Nephron progenitor cell (in vitro differentiated cells): ENCODE measurements around the gene KIAA0586.

Experiments used
- DNase-seq: peaks from one replicate; pipeline ENCODE4 v3.0.0; 2021
- H3K27ac Mint-ChIP-seq: 2 replicates; pipeline ENCODE4 v1.8.0; 2021; ENCODE audit warnings: mild to moderate bottlenecking, moderate library complexity, mixed read lengths
- H3K27me3 Mint-ChIP-seq: 2 replicates; pipeline ENCODE4 v1.8.0; 2021; ENCODE audit warnings: mild to moderate bottlenecking, low read depth, mixed read lengths; ENCODE audit not compliant: poor library complexity
- H3K36me3 Mint-ChIP-seq: 2 replicates; pipeline ENCODE4 v1.8.0; 2021; ENCODE audit warnings: low read depth, mixed read lengths
- H3K4me1 Mint-ChIP-seq: 2 replicates; pipeline ENCODE4 v1.8.0; 2021; ENCODE audit warnings: mixed read lengths
- H3K4me3 Mint-ChIP-seq: 2 replicates; pipeline ENCODE4 v1.8.0; 2021; ENCODE audit warnings: mild to moderate bottlenecking, moderate library complexity, mixed read lengths
- H3K9me3 Mint-ChIP-seq: 2 replicates; pipeline ENCODE4 v1.8.0; 2021; ENCODE audit warnings: mild to moderate bottlenecking, moderate library complexity, mixed read lengths
- TF ChIP-seq, protein P1 (sequence below): fragments of 200-600 bp; sonication (generic); IDR thresholded peaks from 2 replicates; pipeline ENCODE4 v1.5.0; 2021; ENCODE audit warnings: antibody characterized with exemption

KIAA0586 gene

DNA sequence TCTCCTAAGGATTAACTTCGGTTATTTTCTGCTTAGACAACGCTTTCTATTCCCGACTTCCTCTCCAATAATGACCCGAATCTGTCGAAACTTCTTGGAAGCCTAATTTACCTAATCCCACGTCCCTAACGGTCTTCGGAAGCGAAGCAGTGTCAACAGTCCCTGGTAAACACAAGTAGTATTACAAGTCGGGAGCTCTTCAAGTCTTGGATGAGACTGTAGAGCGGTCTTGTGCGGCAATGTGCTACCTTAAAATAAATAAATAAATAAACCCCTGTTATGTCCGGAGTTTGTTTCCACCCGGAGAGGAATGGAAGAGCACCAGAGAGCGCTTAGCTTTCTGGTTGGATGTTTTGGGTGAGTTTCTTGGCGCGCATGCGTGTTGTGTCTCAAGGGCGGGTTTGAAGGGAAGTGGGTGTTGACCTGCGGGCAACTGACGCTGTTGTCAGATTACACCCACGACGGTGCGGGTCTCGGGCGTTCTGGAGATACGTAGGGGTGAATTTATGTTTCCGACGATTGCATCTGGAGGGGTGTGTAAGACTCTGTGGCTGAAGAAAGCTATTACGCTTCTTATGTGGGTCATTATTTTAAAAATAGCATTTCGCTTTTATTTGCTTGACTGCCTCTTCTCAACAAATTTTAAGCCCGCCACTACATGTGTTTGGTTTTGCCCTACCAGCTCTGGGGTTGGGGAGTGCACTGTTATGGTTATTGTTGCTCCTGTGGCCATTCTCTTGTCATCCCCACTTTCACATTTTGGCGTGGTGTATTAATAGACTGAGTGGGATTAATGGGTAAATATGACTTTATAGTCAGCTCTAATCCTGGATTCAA, at the start of gene KIAA0586, which contains the start of gene TIMM9:
Gene KIAA0586, plus strand, starts transcription at position 439 of the 837 bp plus-strand sequence. CDS start 546 bp downstream, outside the sequence.
Gene TIMM9, minus strand, starts transcription at position 251 of the 837 bp plus-strand sequence. CDS start 15,586 bp downstream, outside the sequence.
- Mint-ChIP-seq H3K27me3 (no peaks in the 10 kb centered on the region), H3K4me3 (peak within 1 kb of the TSS; percentile 91), H3K9me3 (no peaks in the 10 kb centered on the region), H3K27ac (peak within 1 kb of the TSS; percentile 99), H3K36me3 (peaks cover 24% of the 10 kb centered on the region), H3K4me1 (peaks cover 34% of the 10 kb centered on the region)
- peak; percentile 96 for DNase-seq
- TF ChIP-seq, protein P1, sequence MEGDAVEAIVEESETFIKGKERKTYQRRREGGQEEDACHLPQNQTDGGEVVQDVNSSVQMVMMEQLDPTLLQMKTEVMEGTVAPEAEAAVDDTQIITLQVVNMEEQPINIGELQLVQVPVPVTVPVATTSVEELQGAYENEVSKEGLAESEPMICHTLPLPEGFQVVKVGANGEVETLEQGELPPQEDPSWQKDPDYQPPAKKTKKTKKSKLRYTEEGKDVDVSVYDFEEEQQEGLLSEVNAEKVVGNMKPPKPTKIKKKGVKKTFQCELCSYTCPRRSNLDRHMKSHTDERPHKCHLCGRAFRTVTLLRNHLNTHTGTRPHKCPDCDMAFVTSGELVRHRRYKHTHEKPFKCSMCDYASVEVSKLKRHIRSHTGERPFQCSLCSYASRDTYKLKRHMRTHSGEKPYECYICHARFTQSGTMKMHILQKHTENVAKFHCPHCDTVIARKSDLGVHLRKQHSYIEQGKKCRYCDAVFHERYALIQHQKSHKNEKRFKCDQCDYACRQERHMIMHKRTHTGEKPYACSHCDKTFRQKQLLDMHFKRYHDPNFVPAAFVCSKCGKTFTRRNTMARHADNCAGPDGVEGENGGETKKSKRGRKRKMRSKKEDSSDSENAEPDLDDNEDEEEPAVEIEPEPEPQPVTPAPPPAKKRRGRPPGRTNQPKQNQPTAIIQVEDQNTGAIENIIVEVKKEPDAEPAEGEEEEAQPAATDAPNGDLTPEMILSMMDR, result no peak

DNA sequence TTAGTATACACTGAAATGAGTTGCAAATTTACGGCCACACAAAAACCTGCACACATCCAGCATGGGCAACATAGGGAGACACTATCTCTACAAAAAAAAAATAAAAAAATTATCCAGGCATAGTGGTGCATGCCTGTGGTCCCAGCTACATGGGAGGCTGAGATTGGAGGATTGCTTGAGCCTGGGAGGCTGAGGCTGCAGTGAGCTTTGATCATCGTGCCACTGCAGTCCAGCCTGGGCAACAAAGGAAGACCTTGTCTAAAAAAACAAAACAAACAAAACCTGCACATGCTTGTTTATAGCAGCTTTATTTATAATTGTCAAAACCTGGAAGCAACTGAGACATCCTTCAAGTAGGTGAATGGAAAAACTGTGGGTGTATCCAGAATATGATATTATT, 36.7 kb upstream of the KIAA0586 start:
- Mint-ChIP-seq H3K4me1 (no peaks in the 10 kb centered on the region), H3K36me3 (peaks cover 20% of the 10 kb centered on the region), H3K9me3 (peaks cover 6% of the 10 kb centered on the region), H3K27me3 (peaks cover 21% of the 10 kb centered on the region), H3K27ac (no peak overlapping the region), H3K4me3 (no peak overlapping the region)
- TF ChIP-seq, protein P1, result no peak
- no peak for DNase-seq

DNA sequence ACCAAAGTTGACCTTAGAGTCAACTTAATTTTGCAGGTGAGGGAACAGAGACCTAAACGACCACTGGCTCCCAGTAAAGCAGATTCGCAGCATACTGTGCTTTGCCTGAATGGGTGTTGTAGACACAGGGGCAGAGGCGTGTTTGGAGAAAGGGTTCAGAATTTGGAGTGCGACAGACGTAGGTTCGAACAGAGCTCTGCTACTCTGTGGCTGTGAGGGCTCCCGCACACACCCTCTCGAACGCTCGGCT, 32.0 kb upstream of the KIAA0586 start:
- TF ChIP-seq, protein P1, result no peak
- H3K27ac Mint-ChIP-seq, result no peak overlapping the region
- H3K9me3 Mint-ChIP-seq, result no peaks in the 10 kb centered on the region
- H3K27me3 Mint-ChIP-seq, result peaks cover 34% of the 10 kb centered on the region
- H3K4me1 Mint-ChIP-seq, result peaks cover 5% of the 10 kb centered on the region
- DNase-seq, result no peak
- H3K4me3 Mint-ChIP-seq, result peak overlapping the region; percentile 80
- no peaks in the 10 kb centered on the region for H3K36me3 Mint-ChIP-seq

DNA sequence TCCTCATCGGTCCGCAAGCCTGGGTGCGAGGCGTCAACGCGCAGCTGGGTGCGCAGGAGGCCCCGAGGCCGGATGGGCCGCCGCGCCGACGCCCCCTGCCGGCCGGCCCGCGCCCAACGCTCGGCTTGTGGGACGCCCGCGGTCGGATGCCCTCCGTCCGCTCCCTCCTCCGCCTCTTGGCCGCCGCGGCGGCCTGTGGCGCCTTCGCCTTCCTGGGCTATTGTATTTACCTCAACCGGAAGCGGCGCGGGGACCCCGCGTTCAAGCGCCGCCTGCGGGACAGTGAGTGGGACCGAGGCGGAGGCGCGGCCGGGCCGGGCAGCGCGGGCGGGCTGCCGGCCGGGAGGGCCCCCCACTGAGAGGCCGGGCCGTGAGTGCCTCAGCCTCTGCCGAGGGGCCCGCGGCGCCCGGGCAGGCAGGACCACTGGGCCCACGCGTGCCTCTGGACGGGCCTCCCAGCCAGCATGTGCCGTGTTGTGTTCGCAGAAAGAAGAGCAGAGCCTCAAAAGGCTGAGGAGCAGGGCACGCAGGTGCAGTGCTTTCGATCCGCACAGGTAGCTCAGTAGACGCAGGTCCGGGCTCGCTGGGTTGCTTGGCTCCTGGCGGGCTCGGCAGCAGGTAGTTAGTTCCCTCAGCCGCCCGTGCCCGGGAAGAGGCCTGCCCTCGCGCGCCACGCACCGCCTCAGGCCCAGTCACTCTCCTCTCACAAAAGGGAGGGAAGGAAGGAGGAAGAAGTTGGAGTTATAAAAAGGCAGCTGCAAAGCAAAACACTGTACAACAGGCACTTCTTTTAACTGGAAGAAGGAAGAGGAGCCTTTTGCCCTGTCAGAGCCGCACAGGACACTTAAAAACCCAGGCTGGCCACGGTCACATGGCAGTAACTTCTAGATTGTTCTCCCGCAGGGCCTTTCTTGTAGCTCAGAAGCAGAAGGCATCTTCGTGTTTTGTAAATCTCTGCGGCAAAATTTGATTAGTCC, 31.4 kb upstream of the KIAA0586 start, which contains the start of gene TOMM20L:
Gene TOMM20L, plus strand, starts transcription at position 119 of the 977 bp plus-strand sequence. Its CDS starts 28 bp downstream, at position 147.
- no peaks in the 10 kb centered on the region for H3K9me3 Mint-ChIP-seq

DNA sequence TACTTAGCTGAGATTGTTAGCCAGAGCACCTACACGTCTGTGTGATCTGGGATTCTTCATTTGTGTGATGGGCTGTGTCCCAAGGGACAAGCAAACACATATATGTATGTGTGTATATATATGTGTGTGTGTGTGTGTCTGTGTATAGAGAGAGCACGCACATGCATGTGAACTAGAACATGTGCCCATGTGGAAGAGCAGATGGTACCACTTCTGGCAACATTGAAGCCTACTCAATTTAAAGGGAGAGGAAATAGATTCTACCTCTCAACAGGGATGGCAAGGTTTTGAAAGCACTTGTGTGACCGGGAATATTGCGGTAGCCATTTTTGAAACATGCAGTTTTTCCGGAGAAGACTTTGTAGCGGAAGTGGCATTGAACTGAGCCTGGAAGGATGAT, 30.4 kb upstream of the KIAA0586 start:
- Mint-ChIP-seq H3K27me3 (peaks cover 25% of the 10 kb centered on the region), H3K4me3 (no peak overlapping the region), H3K27ac (no peak overlapping the region)

More for the DNA sequence above, 31.4 kb upstream of the KIAA0586 start, which contains the start of gene TOMM20L:
- Mint-ChIP-seq H3K27me3 (peaks cover 34% of the 10 kb centered on the region), H3K27ac (no peak within 1 kb of the TSS), H3K4me1 (peaks cover 5% of the 10 kb centered on the region), H3K36me3 (no peaks in the 10 kb centered on the region), H3K4me3 (peak within 1 kb of the TSS; percentile 80)
- DNase-seq, result peak; percentile 81
- TF ChIP-seq, protein P1, result peak; percentile 67

More for the DNA sequence above, 30.4 kb upstream of the KIAA0586 start:
- Mint-ChIP-seq H3K36me3 (peaks cover 4% of the 10 kb centered on the region), H3K9me3 (no peaks in the 10 kb centered on the region), H3K4me1 (peaks cover 5% of the 10 kb centered on the region)
- TF ChIP-seq, protein P1, result no peak
- no peak for DNase-seq
